Keratinocyte (primary cell): ENCODE results near the gene SERINC5. TPM values are rescaled to one million over a fixed set of nuclear protein-coding genes. Genes with fewer than 3 reads are reported as not detected.
"Not testable (repeated sequence)": the region's sequence is repeated elsewhere in the genome, so short reads cannot be mapped to it uniquely, and the experiment has no call there.

ENCODE experiments used
- DNase-seq: peaks from one replicate; pipeline ENCODE4 v3.0.0-alpha.2; 2011; ENCODE audit warnings: low read depth, missing footprints, low spot score
- FAIRE-seq: peaks from 2 replicates; lab custom pipeline; 2011; peaks lifted over from hg19 to GRCh38; lab: Jason Lieb, UNC
- H2AFZ ChIP-seq: 2 replicates; pipeline ENCODE4 v1.6.0; 2012; ENCODE audit warnings: low read length, control low read depth, inconsistent platforms; ENCODE audit not compliant: control insufficient read depth
- H3K27ac ChIP-seq: 2 replicates; pipeline ENCODE4 v1.5.1; 2011; ENCODE audit warnings: low read length; ENCODE audit not compliant: control insufficient read depth, insufficient read depth
- H3K27me3 ChIP-seq: 3 replicates; pipeline ENCODE4 v1.6.0; 2011; ENCODE audit warnings: low read length; ENCODE audit not compliant: control insufficient read depth, insufficient read depth; ENCODE audit errors: extremely low read depth
- H3K36me3 ChIP-seq, 2 experiments: 2 replicates in 1 of 2; 3 replicates in 1 of 2; pipeline ENCODE4 v1.5.1; 2011; ENCODE audit warnings: low read length in 2 of 2, mild to moderate bottlenecking in 1 of 2; ENCODE audit not compliant: control insufficient read depth in 2 of 2, insufficient read depth in 2 of 2; ENCODE audit errors: extremely low read depth in 1 of 2
- H3K4me1 ChIP-seq: 3 replicates; pipeline ENCODE4 v1.5.1; 2011; ENCODE audit warnings: low read length; ENCODE audit not compliant: control insufficient read depth, insufficient read depth; ENCODE audit errors: extremely low read depth
- H3K4me2 ChIP-seq: 3 replicates; pipeline ENCODE4 v1.6.0; 2011; ENCODE audit warnings: low read depth, low read length; ENCODE audit not compliant: control insufficient read depth, insufficient read depth; ENCODE audit errors: extremely low read depth
- H3K4me3 ChIP-seq, 3 experiments: fragments of 200-600 bp in 1 of 3; sonication (generic) in 1 of 3; 2 replicates in 2 of 3; 3 replicates in 1 of 3; pipeline ENCODE4 v1.5.1; 2011 to 2016; ENCODE audit warnings: low read length in 3 of 3, mild to moderate bottlenecking in 3 of 3, control low read depth in 2 of 3, inconsistent platforms in 1 of 3, low read depth in 1 of 3, mixed read lengths in 1 of 3, mixed run types in 1 of 3, moderate library complexity in 1 of 3; ENCODE audit not compliant: control insufficient read depth in 2 of 3, insufficient read depth in 2 of 3; ENCODE audit errors: extremely low read depth in 1 of 3
- H3K79me2 ChIP-seq: 2 replicates; pipeline ENCODE4 v1.6.0; 2012; ENCODE audit warnings: low read length; ENCODE audit not compliant: control insufficient read depth, insufficient read depth
- H3K9ac ChIP-seq: 3 replicates; pipeline ENCODE4 v1.6.0; 2011; ENCODE audit warnings: low read length; ENCODE audit not compliant: control insufficient read depth, insufficient read depth; ENCODE audit errors: extremely low read depth
- H3K9me1 ChIP-seq: 3 replicates; pipeline ENCODE4 v1.6.0; 2011; ENCODE audit warnings: low read length; ENCODE audit not compliant: control insufficient read depth, insufficient read depth; ENCODE audit errors: extremely low read depth
- H3K9me3 ChIP-seq: 2 replicates; pipeline ENCODE4 v1.5.1; 2012; ENCODE audit warnings: low read depth, low read length; ENCODE audit not compliant: control insufficient read depth
- H4K20me1 ChIP-seq: 3 replicates; pipeline ENCODE4 v1.6.0; 2011; ENCODE audit warnings: low read length; ENCODE audit not compliant: control insufficient read depth, insufficient read depth; ENCODE audit errors: extremely low read depth
- CTCF ChIP-seq, 3 experiments: IDR thresholded peaks in 1 of 3; conservative IDR thresholded peaks in 1 of 3; optimal IDR thresholded peaks in 1 of 3; 2 replicates in 2 of 3; 3 replicates in 1 of 3; pipeline versions ENCODE3 to v1.5.1; 2011; ENCODE audit warnings: low read length in 3 of 3, mild to moderate bottlenecking in 3 of 3, moderate library complexity in 2 of 3, control low read depth in 1 of 3, inconsistent platforms in 1 of 3; ENCODE audit not compliant: insufficient read depth in 2 of 3; ENCODE audit errors: extremely low read depth in 1 of 3
- EZH2 ChIP-seq: IDR thresholded peaks from one replicate; pipeline ENCODE4 v1.6.1; 2012; ENCODE audit warnings: inconsistent platforms, mild to moderate bottlenecking, low read length, moderate library complexity
- dilution Hi-C: fragments of 300-500 bp; cut with MboI; formaldehyde crosslinking; loops from one replicate; pipeline ENCODE4 v1.7.0; 2020; ENCODE audit warnings: low sequenced_read_pairs; ENCODE audit not compliant: extremely low pct_ligation_motif_present
- polyA plus RNA-seq, 5 experiments: library from polyadenylated mRNA; depleted of rRNA in 3 of 5; stranded (reverse) in 3 of 5; stranded (forward) in 1 of 5; unstranded in 1 of 5; fragments of >200 nt; gene quantifications; 1 replicate in 1 of 5; 2 replicates in 3 of 5; 3 replicates in 1 of 5; pipeline versions ENCODE4 v1.2.1 to v1.2.3, GENCODE V29; 2011 to 2012; ENCODE audit warnings: missing spikeins in 2 of 5, low read depth in 1 of 5, low replicate concordance in 1 of 5

Gene SERINC5
- polyA plus RNA-seq, 1 donor (not counting 4 experiments of a cell fraction or from before 2014, with no cell fraction given): 20.0 TPM

- FAIRE-seq (no peak), DNase-seq (no peak)
- Histone ChIP-seq H3K36me3 (peaks cover 2 to 7% of the 10 kb centered on the region in 2 experiments), H3K4me1 (no peaks in the 10 kb centered on the region), H2AFZ (no peak overlapping the region), H3K9ac (no peak overlapping the region), H3K9me3 (no peaks in the 10 kb centered on the region), H3K4me2 (no peak overlapping the region), H3K27me3 (no peaks in the 10 kb centered on the region), H3K4me3 (no peak overlapping the region), H4K20me1 (peaks cover 2% of the 10 kb centered on the region), H3K79me2 (peaks cover 31% of the 10 kb centered on the region), H3K27ac (no peak overlapping the region), H3K9me1 (no peaks in the 10 kb centered on the region)
- dilution Hi-C loops: no loop called here
- no peak for TF ChIP-seq CTCF (optimal IDR thresholded peaks at IDR 0.05 in 1 of 3, IDR thresholded peaks at IDR 0.05 in 1 of 3, conservative IDR thresholded peaks at IDR 0.05 in 1 of 3; ENCODE audit: extremely low read depth in 1 of 3, insufficient read depth in 2 of 3, low read length in 3 of 3)
Observed at GRCh38 chr5:80204808-80205614, 50.8 kb downstream of the SERINC5 start.

GRCh38 chr5:80201763-80202162, 54.1 kb downstream of the SERINC5 start:
- H3K4me2 ChIP-seq, DNase-seq, H3K27me3 ChIP-seq, H3K36me3 ChIP-seq, H3K9me1 ChIP-seq, H3K4me1 ChIP-seq, H3K9ac ChIP-seq, H3K9me3 ChIP-seq, H2AFZ ChIP-seq, FAIRE-seq, H3K27ac ChIP-seq, H4K20me1 ChIP-seq, H3K4me3 ChIP-seq, dilution Hi-C loops: not testable (repeated sequence)
- H3K79me2 ChIP-seq: peaks cover 16% of the 10 kb centered on the region

DNA sequence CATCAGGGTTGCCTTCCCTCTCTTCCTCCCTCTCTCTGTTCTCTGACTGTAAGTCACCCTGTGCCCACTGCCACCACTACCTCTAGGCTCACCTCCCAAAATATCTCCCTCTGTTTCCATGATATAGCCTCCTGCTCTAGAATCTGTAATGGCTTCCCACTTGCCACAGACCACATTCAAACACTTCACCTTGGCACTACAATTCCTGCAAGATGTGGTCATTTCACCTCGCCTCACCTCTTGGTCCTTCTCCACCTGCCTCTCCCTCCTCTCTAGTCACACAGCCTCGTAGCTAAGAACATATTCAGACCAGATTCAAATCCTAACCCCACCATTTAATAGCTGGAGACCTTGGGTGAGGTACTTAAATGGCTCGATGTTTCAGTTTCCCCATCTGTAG, 56.9 kb downstream of the SERINC5 start:
- Histone ChIP-seq H3K79me2 (peaks cover 10% of the 10 kb centered on the region), H3K27ac (no peak overlapping the region), H3K4me2 (no peak overlapping the region), H2AFZ (no peak overlapping the region), H3K9ac (no peak overlapping the region), H3K27me3 (no peaks in the 10 kb centered on the region), H3K9me3 (no peaks in the 10 kb centered on the region), H4K20me1 (no peaks in the 10 kb centered on the region), H3K36me3 (peaks cover 0 to 8% of the 10 kb centered on the region in 2 experiments), H3K9me1 (no peaks in the 10 kb centered on the region), H3K4me1 (no peaks in the 10 kb centered on the region), H3K4me3 (no peak overlapping the region)
- no peak for TF ChIP-seq EZH2
- TF ChIP-seq CTCF (optimal IDR thresholded peaks at IDR 0.05 in 1 of 3, IDR thresholded peaks at IDR 0.05 in 1 of 3, conservative IDR thresholded peaks at IDR 0.05 in 1 of 3; ENCODE audit: extremely low read depth in 1 of 3, insufficient read depth in 2 of 3, low read length in 3 of 3): no peak
- FAIRE-seq: no peak
- dilution Hi-C loops: no loop called here
- no peak for DNase-seq
